Peyer's patch (tissue), 4 donors: ENCODE measurements around the gene CHRNE. TPM values are rescaled to one million over a fixed set of nuclear protein-coding genes. Genes with fewer than 3 reads are reported as not detected.

ENCODE experiments used
- DNase-seq, 3 donors: peaks; one replicate each; pipeline ENCODE4 v3.0.0-alpha.2; 2017 to 2019
- H3K27ac ChIP-seq, 4 donors: fragments of 200-600 bp; sonication (generic); one replicate each; pipeline ENCODE4 v1.5.1; 2016 to 2019
- H3K27me3 ChIP-seq, 2 donors: fragments of 200-600 bp; sonication (generic); one replicate each; pipeline ENCODE4 v1.5.1; 2019
- H3K36me3 ChIP-seq, 3 donors: fragments of 200-600 bp; sonication (generic); one replicate each; pipeline ENCODE4 v1.5.1; 2016 to 2019
- H3K4me1 ChIP-seq, 4 donors: fragments of 200-600 bp; sonication (generic); one replicate each; pipeline ENCODE4 v1.5.1; 2016 to 2019
- H3K4me3 ChIP-seq, 4 donors: fragments of 200-600 bp; sonication (generic); 1 replicate in 3 of 4; 2 replicates in 1 of 4; pipeline ENCODE4 v1.5.1; 2016 to 2019; ENCODE audit warnings: mild to moderate bottlenecking in 1 of 4
- H3K9me3 ChIP-seq, 4 donors: fragments of 200-600 bp; sonication (generic); one replicate each; pipeline ENCODE4 v1.5.1; 2016 to 2019; ENCODE audit warnings: mild to moderate bottlenecking in 1 of 4
- CTCF ChIP-seq, 6 experiments: fragments of 450-650 bp in 4 of 6; fragments of 200-600 bp in 2 of 6; sonication (generic) in 1 of 6; IDR thresholded peaks; one replicate each; pipeline ENCODE4 v1.5.1; 2017 to 2019; ENCODE audit warnings: antibody characterized with exemption in 6 of 6, mild to moderate bottlenecking in 3 of 6, moderate library complexity in 1 of 6
- POLR2A ChIP-seq, 2 donors: fragments of 450-650 bp; IDR thresholded peaks; one replicate each; pipeline ENCODE4 v1.5.1; 2017; ENCODE audit warnings: antibody characterized with exemption in 2 of 2, mild to moderate bottlenecking in 2 of 2, moderate library complexity in 2 of 2
- total RNA-seq, 4 donors: library from RNA; depleted of rRNA; stranded (reverse); fragments of >200 nt; gene quantifications; one replicate each; pipeline ENCODE4 v1.1.0, GENCODE V29; 2016

Gene CHRNE
- total RNA-seq, 4 donors from 2014 or later, result not detected

GRCh38 chr17:4902540-4902939, 358 bp downstream of the CHRNE start:
- Histone ChIP-seq H3K9me3 (no peaks in the 10 kb centered on the region), H3K27ac (peak overlapping the region in 1 of 4 donors; percentile 46), H3K4me1 (peaks cover 0 to 33% (median 18%) of the 10 kb centered on the region in 4 donors), H3K27me3 (no peaks in the 10 kb centered on the region), H3K36me3 (no peaks in the 10 kb centered on the region), H3K4me3 (no peak overlapping the region)
- TF ChIP-seq CTCF (IDR thresholded peaks at IDR 0.05) (no peak), POLR2A (IDR thresholded peaks at IDR 0.05) (no peak)
- DNase-seq, result no peak

- DNase-seq, result no peak
- H3K4me1 ChIP-seq, result peaks cover 0 to 33% (median 18%) of the 10 kb centered on the region in 4 donors
Measured at GRCh38 chr17:4901648-4902344, 1.1 kb downstream of the CHRNE start.

GRCh38 chr17:4901108-4901647, 1.7 kb downstream of the CHRNE start:
- Histone ChIP-seq H3K9me3 (no peaks in the 10 kb centered on the region), H3K4me1 (peaks cover 0 to 33% (median 18%) of the 10 kb centered on the region in 4 donors), H3K4me3 (peak overlapping the region in 3 of 4 donors; percentile 47 to 65 (median 59)), H3K27me3 (no peaks in the 10 kb centered on the region), H3K36me3 (peaks cover 0 to 13% (median 0%) of the 10 kb centered on the region in 3 donors), H3K27ac (peak overlapping the region in 2 of 4 donors; percentile 3 to 40)
- DNase-seq, result no peak
- TF ChIP-seq CTCF (IDR thresholded peaks at IDR 0.05) (no peak), POLR2A (IDR thresholded peaks at IDR 0.05) (no peak)

More at GRCh38 chr17:4901648-4902344, 1.1 kb downstream of the CHRNE start:
- Histone ChIP-seq H3K9me3 (no peaks in the 10 kb centered on the region), H3K36me3 (peaks cover 0 to 7% (median 0%) of the 10 kb centered on the region in 3 donors), H3K4me3 (no peak overlapping the region), H3K27ac (peak overlapping the region in 3 of 4 donors; percentile 25 to 40 (median 29)), H3K27me3 (no peaks in the 10 kb centered on the region)
- TF ChIP-seq POLR2A (IDR thresholded peaks at IDR 0.05) (no peak), CTCF (IDR thresholded peaks at IDR 0.05) (no peak)

GRCh38 chr17:4900231-4901107, 2.4 kb downstream of the CHRNE start:
- no peak for TF ChIP-seq POLR2A (IDR thresholded peaks at IDR 0.05)
- TF ChIP-seq CTCF (IDR thresholded peaks at IDR 0.05), result no peak
- Histone ChIP-seq H3K4me1 (peaks cover 0 to 33% (median 18%) of the 10 kb centered on the region in 4 donors), H3K27me3 (no peaks in the 10 kb centered on the region), H3K27ac (peak overlapping the region in 1 of 4 donors; percentile 33), H3K36me3 (peaks cover 0 to 20% (median 0%) of the 10 kb centered on the region in 3 donors), H3K4me3 (peak overlapping the region; percentile 47 to 65 (median 61)), H3K9me3 (no peaks in the 10 kb centered on the region)
- peak in 2 of 3 donors; percentile 61 to 77 for DNase-seq
